Keratinocyte (primary cell): ENCODE measurements around the gene SSH2.

Source experiments
- CTCF ChIP-seq, 3 experiments: IDR thresholded peaks in 1 of 3; conservative IDR thresholded peaks in 1 of 3; optimal IDR thresholded peaks in 1 of 3; 2 replicates in 2 of 3; 3 replicates in 1 of 3; pipeline versions ENCODE3 to v1.5.1; 2011; ENCODE audit warnings: low read length in 3 of 3, mild to moderate bottlenecking in 3 of 3, moderate library complexity in 2 of 3, control low read depth in 1 of 3, inconsistent platforms in 1 of 3; ENCODE audit not compliant: insufficient read depth in 2 of 3; ENCODE audit errors: extremely low read depth in 1 of 3
- EZH2 ChIP-seq: IDR thresholded peaks from one replicate; pipeline ENCODE4 v1.6.1; 2012; ENCODE audit warnings: inconsistent platforms, mild to moderate bottlenecking, low read length, moderate library complexity

- TF ChIP-seq EZH2: no peak
- TF ChIP-seq CTCF (optimal IDR thresholded peaks at IDR 0.05 in 1 of 3, IDR thresholded peaks at IDR 0.05 in 1 of 3, conservative IDR thresholded peaks at IDR 0.05 in 1 of 3; ENCODE audit: extremely low read depth in 1 of 3, insufficient read depth in 2 of 3, low read length in 3 of 3): no peak
These were observed 136.5 kb downstream of the SSH2 start for GRCh38 chr17:29793501-29793900.
